Skin epidermis (tissue), 12 donors: ENCODE data around the gene CLN3.
"Not testable (repeated sequence)": the region's sequence is repeated elsewhere in the genome, so short reads cannot be mapped to it uniquely, and the experiment has no call there.

Experiments
- H3K27ac ChIP-seq, 21 experiments: fragments of 200-600 bp; sonication (generic) in 11 of 21; one replicate each; pipeline ENCODE4 v1.5.0; 2020; ENCODE audit warnings: mild to moderate bottlenecking in 3 of 21, inconsistent platforms in 2 of 21, moderate library complexity in 2 of 21
- H3K4me3 ChIP-seq, 7 experiments: fragments of 200-600 bp; sonication (generic) in 2 of 7; one replicate each; pipeline ENCODE4 v1.5.0; 2020; ENCODE audit warnings: inconsistent platforms in 2 of 7, mild to moderate bottlenecking in 2 of 7, moderate library complexity in 1 of 7

CLN3 gene

DNA sequence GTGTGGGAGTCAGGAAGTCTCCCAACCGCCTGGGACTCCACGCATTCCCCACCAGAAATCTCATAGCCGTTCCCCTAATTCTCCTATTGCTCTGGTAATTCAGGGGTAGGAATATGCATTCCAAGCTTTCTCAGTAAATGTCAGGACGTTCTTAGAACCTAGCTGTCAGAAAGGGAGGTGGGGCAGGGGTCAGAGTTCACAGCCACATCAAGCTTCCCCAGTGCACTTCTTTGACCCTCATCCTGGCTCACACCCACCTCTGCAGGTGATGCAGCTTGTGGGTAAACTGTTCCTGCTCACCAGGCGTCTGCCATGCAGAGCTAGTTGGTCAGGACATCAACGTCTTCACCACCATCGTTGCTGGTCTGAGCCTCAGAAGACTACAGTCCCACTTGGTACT is 28.8 kb upstream of the CLN3 start:
- no peak overlapping the region for H3K27ac ChIP-seq
- H3K4me3 ChIP-seq: no peak overlapping the region

DNA sequence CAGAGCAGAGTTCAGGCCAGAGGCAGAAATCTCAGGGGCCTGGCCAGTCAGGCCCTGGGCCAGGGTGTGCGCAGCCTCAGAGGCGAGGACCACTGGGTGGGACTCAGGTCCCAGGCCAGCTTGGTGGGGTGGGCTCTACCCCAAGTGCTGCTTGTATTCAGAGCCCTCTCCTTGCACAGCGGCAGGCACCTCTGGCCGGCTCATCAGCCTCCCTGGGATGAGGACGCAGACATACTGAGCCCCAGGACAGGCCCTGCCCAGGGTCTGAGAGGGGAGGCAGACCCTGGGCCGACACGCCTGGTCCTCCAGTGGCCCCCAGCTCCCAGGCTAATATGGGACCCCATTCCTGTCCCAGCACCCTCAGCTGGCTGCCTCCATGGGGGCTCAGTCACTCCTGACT is 22.4 kb upstream of the CLN3 start:
- no peak overlapping the region for H3K27ac ChIP-seq
- no peak overlapping the region for H3K4me3 ChIP-seq

DNA sequence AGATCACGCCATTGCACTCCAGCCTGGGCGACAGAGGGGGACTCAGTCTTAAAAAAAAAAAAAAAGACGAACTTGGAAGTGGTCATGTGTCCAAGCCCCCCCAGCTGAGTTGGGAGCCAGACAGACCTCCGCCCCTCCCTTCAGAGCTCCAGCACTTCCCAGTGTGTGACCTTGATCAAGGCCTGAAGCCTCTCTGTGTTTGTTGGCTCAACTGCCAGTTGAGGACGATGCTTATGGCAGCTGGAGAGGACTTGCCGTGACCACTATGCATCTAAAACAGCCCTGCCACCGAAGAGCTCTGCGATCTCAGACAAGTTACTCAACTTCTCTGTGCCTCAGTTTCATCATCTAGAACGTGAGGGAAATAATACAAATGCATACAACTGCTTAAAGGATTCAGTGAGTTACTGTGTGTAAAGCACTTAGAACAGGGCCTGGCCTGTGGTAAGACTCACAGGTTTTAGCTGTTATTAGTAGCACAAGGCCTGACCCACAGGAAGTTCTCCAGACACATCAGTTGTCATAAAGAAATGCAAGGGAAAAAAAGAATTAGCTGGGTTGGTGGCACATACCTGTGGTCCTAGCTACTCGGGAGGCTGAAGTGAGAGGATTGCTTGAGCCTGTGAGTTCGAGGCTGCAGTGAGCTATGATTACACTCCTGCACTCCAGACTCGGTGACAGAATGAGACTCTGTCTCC is 21.8 kb upstream of the CLN3 start:
- no peak overlapping the region for H3K4me3 ChIP-seq
- no peak overlapping the region for H3K27ac ChIP-seq

DNA sequence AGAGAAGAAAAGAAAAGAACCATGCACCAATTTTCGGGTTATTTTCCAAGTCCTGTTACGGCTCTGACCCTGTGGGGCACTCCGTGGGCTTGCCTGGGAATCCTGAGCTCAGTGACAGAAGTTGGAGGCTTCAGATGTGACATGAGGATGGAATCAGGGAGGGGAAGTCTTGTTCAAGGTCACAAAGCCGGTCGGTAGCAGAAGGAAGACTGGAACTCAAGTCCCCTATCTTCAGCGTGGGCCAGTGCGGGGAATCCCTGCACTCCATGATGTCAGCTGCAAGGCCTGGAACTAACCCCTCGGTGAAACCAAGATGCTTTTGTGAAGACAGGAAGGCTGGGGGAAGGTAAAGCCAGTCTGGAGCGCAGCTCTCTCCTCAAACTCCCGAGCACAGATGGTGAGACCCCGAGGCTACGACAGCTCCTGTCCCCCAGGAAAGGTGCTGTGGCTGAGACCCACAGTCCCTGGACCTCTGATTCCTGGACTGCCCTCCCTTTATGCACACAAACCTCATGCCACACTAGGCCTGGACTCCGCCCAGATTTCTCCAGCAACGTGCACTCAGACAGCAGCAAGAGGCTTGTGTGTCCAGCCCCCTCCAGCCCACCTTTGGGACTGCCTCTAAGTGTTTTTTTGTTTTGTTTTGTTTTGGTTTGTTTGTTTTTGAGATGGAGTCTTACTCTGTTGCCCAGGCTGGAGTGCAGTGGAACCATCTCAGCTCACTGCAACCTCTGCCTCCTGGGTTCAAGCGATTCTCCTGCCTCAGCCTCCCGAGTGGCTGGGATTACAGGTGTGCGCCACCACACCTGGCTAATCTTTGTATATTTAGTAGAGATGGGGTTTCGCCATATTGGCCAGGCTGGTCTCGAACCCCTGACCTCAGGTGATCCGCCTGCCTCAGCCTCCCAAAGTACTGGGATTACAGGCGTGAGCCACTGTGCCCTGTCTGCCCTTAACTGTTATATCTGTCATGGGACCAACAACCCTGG is 20.2 kb upstream of the CLN3 start:
- no peak overlapping the region for H3K27ac ChIP-seq
- H3K4me3 ChIP-seq: no peak overlapping the region

DNA sequence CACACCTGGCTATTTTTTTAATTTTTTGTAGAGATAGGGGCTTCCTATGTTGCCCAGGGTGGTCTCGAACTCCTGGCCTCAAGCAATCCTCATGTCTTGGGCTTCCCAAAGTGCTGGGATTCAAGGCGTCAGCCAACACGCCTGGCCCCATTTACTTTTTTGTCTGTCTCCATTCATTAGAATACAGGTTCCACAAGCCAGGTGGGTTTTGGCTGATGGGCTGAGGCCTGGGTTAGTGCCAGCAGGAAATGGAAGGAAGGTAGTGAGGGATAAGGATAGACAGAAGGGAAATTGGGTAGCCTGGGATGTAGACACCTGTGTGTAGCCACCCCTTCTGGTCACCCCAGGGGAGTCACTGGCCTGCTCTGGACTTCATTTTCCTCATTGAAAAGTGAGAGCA is 19.2 kb upstream of the CLN3 start:
- Histone ChIP-seq H3K27ac (no peak overlapping the region), H3K4me3 (no peak overlapping the region)

DNA sequence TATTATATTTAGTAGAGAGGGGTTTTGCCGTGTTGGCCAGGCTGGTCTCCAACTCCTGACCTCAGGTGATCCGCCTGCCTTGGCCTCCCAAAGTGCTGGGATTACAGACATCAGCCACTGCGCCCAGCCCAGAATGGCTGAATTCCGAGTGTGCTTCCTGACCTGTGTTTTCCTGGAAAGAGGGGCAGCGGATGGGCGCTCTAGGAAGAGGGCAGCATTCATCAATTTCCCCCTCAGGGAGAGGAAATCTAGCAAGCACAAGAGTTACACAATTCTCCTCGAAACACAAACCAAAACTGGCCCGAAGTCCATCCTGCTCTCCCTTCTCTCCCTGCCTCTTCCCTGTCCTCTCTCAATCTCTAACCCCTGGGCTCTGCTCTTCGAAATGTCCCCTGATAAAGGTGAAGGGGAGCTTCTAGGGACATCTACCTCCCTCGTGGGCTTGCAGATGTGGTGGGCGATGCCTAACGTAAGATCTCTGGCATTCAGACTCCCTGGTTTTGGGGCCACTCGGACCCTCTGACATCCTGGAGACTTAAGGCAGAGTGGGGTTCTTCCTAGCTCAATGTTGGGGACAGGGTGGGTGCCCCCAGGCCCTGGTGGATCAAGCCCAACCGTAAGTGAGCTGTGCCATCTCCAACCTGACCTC is 13.7 kb upstream of the CLN3 start:
- no peak overlapping the region for H3K4me3 ChIP-seq
- no peak overlapping the region for H3K27ac ChIP-seq

DNA sequence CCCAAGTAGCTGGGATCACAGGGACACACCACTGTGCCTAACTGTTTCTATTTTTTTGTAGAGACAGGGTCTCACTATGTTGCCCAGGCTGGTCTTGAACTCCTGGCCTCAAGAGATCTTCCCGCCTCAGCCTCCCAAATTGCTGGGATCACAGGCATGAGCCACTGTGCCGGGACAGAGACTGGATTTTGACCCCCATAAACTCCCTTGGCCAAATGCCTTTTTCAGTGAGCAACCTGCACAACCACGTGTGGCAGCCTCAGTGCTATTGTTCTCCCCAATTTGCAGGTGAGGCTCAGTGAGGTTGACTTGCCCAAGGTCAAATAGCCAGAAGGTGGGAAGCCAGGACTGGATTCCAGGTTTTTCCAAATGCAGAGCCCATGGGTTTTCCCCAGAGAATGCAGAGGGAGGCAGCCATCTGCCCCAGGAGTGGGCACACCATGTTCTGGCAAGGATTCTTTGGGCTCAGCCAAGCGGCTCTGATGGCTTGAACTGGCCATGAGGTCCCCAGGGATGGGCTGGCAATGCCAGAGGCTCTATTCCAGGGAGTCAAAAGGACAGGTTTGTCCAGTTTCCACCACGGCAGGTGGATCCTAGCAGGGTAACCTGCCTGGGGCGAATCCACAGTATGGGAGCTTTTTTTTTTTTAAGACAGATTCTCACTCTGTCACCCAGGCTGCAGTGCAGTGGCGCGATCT is 13.0 kb upstream of the CLN3 start:
- Histone ChIP-seq H3K4me3 (no peak overlapping the region), H3K27ac (no peak overlapping the region)

DNA sequence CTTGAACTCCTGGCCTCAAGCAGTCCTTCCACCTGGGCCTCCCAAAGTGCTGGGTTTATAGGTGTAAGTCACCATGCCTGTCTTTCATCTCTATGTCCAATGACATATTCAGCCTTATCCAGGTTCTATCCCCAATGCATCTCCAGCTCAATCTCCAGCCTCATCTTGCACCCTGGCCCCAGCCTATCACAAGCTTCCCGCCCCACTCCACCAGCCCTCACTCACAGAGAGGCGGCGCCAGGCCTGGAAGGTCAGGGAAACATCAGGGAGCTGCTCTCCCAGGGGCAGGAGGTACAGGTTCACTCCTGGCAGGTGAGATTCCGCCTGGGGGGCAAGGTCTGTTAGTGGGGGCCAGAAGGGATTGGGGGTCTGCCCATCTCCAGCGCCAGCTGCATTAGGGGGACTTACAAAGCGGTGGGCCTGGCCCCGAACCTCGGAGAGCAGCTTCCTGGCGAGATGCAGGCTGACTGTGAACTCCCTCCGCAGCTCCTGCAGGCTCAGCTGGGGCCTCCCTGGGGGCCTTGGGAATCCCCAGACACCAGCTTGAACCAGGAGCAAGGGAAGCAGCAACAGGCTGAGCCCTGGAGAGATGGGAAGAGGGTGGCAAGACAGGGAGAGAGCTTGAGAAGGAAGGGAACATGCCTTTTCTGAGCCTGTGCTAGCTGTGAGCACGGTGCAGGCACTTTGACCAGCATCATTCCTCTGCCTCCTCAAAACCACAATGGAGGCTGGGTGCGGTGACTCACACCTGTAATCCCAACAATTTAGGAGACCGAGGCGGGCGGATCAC is 11.8 kb upstream of the CLN3 start:
- no peak overlapping the region for H3K4me3 ChIP-seq
- no peak overlapping the region for H3K27ac ChIP-seq

DNA sequence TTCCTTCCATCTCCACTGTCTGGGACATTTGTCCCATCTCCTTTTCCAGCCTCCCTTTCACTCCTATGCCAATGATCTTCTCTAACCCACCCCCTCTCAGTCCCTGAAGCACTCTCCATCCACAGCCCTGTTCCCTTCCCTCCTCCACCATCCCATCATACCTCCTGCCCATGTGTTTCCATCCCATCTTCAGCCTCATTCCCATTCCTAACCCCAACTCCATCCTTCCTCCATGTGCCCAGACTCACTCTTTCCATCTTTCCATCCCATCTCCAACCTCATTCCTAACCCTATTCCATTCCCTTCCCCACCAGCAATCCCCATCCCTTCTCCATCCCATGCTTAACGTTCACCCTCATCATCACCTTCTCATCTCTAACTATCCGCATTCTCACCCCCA is 10.4 kb upstream of the CLN3 start:
- Histone ChIP-seq H3K27ac (no peak overlapping the region), H3K4me3 (no peak overlapping the region)

DNA sequence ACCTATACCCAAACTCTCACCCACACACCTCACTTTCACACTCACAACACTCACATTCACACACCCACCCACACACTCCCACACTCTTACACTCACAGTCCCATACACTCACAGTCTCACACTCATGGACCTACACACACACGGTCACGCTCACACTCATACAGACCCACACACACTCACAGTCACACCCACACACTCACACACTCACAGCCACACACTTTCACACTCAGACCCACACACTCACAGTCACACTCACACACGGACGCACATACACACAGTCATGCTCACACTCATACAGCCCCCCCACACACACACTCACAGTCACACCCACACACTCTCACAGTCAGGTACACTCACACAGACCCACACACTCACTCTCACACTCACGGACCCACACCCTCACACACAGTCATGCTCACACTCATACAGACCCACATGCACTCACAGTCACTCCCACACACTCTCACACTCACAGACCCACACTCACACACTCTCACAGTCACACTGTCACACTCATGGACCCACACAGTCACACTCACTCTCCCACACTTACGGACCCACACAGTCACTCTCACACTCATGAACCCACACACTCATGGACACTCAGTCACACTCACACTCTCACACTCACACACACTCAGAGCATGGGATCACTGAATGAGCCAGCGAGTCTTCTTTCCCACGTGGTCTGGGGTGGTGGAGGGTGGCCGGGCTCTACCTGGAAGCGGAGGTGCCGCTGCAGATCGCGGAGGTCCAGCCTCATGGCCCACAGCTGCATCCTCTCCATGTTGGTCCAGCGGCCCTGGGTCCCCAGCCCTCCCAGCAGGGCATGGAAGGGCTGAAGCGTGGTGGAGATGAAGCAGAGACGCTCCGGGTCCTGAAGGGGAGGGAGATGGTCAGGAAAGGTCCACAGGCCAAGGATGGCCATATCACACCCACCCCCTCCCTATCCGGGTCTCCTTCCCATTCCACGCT is 9.7 kb upstream of the CLN3 start:
- no peak overlapping the region for H3K27ac ChIP-seq

DNA sequence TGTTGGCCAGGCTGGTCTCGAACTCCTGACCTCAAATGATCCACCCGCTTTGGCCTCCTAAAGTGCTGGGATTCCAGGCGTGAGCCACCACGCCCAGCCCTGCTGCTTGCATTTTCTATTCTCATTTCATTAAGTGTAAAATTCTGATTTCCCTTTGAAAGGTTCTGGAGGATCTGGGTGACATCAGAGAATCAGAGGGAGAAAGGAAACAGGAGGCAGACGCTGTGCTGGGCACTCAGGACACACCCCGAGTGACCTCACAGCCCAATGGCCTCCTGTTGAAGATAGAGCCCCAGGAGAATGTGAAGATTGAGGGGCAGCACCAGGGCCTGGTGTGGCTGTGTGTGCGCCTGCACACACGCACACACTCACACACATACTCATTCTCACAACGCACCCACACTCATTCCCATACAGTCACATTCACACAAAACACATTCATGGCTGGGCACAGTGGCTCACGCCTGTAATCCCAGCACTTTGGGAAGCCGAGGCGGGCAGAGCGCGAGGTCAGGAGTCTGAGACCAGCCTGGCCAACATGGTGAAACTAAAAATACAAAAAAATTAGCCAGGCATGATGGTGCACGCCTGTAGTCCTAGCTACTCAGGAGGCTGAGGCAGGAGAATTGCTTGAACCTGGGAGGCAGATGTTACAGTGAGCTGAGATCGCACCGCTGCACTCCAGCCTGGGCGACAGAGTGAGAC is 8.8 kb upstream of the CLN3 start:
- H3K4me3 ChIP-seq, H3K27ac ChIP-seq: not testable (repeated sequence)

More for the DNA sequence above, 9.7 kb upstream of the CLN3 start:
- no peak overlapping the region for H3K4me3 ChIP-seq

DNA sequence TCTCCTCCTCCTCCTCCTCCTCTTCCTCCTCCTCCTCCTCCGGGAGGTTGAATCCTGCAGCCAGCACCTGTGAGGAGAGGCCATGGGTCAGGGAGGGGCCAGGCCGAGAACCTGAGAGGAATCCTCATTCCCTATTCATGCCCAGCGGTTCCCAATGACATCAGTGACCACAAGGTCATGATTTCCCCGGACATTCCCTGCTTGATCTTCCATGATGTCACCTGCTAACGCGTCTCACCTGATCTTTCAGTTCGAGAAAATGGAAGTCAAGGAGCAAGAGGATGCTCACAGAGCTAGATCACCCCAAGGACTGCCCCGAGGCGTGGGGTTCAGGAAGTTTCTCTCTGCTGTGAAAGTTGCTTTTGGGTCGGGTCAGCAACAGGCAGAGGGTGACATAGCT is 8.0 kb upstream of the CLN3 start:
- no peak overlapping the region for H3K27ac ChIP-seq
- H3K4me3 ChIP-seq: no peak overlapping the region

DNA sequence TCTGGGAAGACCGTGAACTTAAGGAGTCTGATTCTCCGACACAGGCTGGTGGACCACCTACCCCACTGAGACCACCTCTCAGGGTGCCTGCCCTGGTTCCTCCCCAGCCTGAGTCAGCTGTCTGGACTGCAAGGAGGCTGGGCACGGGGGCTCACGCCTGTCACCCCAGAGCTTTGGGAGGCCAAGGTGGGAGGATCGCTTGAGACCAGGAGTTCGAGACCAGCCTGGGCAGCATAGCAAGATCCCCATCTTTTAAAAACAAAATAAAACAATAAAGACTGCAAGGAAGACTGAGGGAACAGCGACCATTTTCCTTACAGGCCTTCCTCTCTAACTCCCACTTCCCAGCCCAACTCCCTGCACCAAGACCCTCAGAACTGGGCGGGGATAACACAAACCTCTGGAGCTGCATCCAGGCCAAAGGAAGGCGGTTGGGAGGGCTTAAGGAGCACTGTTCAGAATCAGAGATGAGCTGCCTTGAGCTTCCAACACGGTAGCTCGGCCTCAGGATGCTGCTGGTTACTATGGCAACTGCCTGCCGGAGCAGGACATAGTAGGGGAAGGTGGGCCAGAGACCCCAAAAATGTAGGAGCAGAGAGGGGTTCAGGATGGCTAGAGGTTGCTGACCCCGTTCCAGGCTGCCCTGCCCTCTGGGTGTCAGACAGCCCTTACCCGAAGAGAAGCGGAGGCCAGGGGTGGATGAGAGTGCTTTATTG is 7.0 kb upstream of the CLN3 start:
- Histone ChIP-seq H3K27ac (no peak overlapping the region), H3K4me3 (no peak overlapping the region)

DNA sequence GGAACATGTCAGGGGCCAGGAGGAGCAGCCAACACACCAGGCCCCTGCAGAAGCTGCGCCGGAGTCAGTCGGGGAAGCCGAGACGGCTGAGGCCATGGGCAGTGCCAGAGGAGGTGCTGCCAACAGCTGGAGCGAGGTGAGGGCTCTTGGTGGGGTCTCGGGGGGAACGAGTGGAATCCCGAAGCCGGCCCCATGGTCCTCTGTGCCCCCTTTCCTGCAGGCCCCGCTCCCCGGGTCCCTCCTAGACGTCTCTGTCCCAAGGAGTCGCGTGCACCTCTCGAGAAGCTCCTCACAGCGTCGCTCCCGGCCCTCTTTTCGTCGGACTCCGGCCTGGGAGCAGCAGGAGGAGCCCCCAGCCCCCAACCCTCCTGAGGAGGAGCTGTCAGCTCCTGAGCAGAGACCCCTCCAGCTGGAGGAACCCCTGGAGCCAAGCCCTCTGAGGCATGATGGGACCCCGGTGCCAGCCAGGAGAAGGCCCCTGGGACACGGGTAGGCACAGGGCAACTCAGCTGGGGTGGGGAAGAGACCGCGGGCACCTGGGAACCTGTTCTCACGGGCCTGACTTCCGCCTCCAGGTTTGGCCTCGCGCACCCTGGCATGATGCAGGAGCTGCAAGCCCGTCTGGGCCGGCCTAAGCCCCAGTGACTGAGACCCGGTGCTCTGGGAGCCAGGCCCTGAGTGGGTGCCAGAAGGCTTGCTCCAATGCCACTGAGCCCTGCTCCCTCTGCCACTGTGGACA is 6.2 kb upstream of the CLN3 start:
- H3K27ac ChIP-seq: no peak overlapping the region
- no peak overlapping the region for H3K4me3 ChIP-seq

DNA sequence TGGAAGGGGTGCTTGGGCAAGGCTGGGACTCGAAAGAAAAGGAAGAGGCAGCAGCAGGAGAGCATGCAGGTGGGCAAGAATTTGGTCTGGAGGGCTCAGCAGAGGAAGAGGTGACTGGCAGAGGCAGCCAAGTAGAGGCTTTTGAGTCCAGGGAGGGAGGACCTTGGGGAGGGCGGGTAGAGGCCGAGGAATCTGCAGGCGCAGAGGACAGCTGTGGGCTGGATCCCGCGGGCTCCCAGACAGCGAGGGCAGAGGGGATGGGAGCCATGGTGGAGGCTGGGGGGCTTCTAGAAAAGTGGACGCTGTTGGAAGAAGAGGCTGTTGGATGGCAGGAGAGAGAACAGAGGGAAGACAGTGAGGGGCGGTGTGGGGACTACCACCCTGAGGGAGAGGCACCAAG is 5.5 kb upstream of the CLN3 start:
- no peak overlapping the region for H3K27ac ChIP-seq
- H3K4me3 ChIP-seq: no peak overlapping the region

DNA sequence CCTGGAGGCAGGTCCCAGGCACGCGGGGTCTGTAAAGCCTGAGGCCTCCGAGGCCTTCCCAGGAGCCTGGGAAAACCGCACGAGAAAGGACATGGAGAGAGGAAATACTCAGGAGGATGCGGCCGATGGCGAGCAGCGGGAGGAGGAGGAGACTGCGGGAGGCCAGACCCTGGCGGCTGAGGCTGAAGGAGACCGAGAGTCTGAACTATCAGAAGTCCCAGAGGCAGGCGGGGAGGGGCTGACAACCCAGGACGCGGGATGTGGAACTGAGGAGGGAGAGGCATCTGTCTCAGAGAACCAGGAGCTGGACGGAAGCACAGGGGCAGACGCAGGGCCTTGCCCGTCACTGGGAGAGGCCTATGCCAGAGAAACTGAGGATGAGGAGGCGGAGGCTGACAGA is 5.0 kb upstream of the CLN3 start:
- H3K4me3 ChIP-seq: no peak overlapping the region

More for the DNA sequence above, 5.0 kb upstream of the CLN3 start:
- peak overlapping the region in 5 of 21 experiments; percentile 84 to 98 (median 97) for H3K27ac ChIP-seq
